H1 (cell line): Measurements from ENCODE around the gene FAM131A. TPM values are rescaled to one million over a fixed set of nuclear protein-coding genes. Genes with fewer than 3 reads are reported as not detected.
A peak's percentile ranks its signal among the peaks of the same experiment; 100 is the strongest.

ENCODE experiments used
- CTCF ChIA-PET: fragments of 300-600 bp; sonication (Branson Sonifier 250); formaldehyde crosslinking; loops from one replicate; lab custom pipeline; 2021; ENCODE audit not compliant: partially characterized antibody; lab: Charles Lee
- POLR2A ChIA-PET: fragments of 300-600 bp; sonication (Branson Sonifier 250); formaldehyde crosslinking; loops from one replicate; lab custom pipeline; 2021; ENCODE audit warnings: inconsistent platforms; ENCODE audit not compliant: partially characterized antibody; lab: Charles Lee
- DNase-seq, 2 experiments: peaks; one replicate each; pipeline versions ENCODE4 v3.0.0 to v3.0.0-alpha.2; 2010 to 2022; ENCODE audit warnings: low spot score in 2 of 2, low read depth in 1 of 2, mixed read lengths in 1 of 2
- FAIRE-seq: peaks from 2 replicates; lab custom pipeline; 2011; peaks lifted over from hg19 to GRCh38; lab: Jason Lieb, UNC
- H2AFZ ChIP-seq: 2 replicates; pipeline ENCODE4 v1.8.1; 2012; ENCODE audit warnings: low read length, inconsistent platforms
- H2AK5ac ChIP-seq: 2 replicates; pipeline ENCODE4 v1.6.1; 2013; ENCODE audit warnings: low read depth, low read length
- H2BK120ac ChIP-seq: replicated peaks from 2 replicates; pipeline ENCODE3; 2013; ENCODE audit warnings: low read depth, low read length, inconsistent platforms
- H2BK12ac ChIP-seq: 2 replicates; pipeline ENCODE4 v1.6.1; 2013; ENCODE audit warnings: low read depth, low read length
- H2BK15ac ChIP-seq: 2 replicates; pipeline ENCODE4 v1.6.1; 2013; ENCODE audit warnings: low read length
- H2BK20ac ChIP-seq: 2 replicates; pipeline ENCODE4 v1.6.1; 2013; ENCODE audit warnings: low read length
- H2BK5ac ChIP-seq: 2 replicates; pipeline ENCODE4 v1.6.1; 2013; ENCODE audit warnings: low read depth, low read length
- H3K14ac ChIP-seq: 2 replicates; pipeline ENCODE4 v1.6.1; 2013; ENCODE audit warnings: inconsistent platforms; ENCODE audit not compliant: insufficient read length
- H3K18ac ChIP-seq: 2 replicates; pipeline ENCODE4 v1.6.1; 2013; ENCODE audit warnings: low read length; ENCODE audit errors: extremely low read depth
- H3K23ac ChIP-seq: 2 replicates; pipeline ENCODE4 v1.6.1; 2013; ENCODE audit warnings: inconsistent platforms; ENCODE audit not compliant: insufficient read length
- H3K23me2 ChIP-seq: 2 replicates; pipeline ENCODE4 v1.6.1; 2013; ENCODE audit warnings: low read depth, low read length
- H3K27ac ChIP-seq: 2 replicates; pipeline ENCODE4 v1.6.1; 2011; ENCODE audit warnings: low read depth, low read length, inconsistent platforms
- H3K27me3 ChIP-seq, 4 experiments: replicated peaks in 1 of 4; 1 replicate in 1 of 4; 2 replicates in 3 of 4; pipeline versions ENCODE4 v1.6.1 to v1.8.1; 2011 to 2013; ENCODE audit warnings: low read length in 3 of 4, mild to moderate bottlenecking in 3 of 4, inconsistent platforms in 2 of 4, mixed read lengths in 2 of 4, moderate library complexity in 1 of 4; ENCODE audit not compliant: control insufficient read depth in 3 of 4, insufficient read depth in 3 of 4; ENCODE audit errors: extremely low read depth in 1 of 4
- H3K36me3 ChIP-seq, 4 experiments: 2 replicates each; pipeline versions ENCODE4 v1.6.1 to v1.8.1; 2011 to 2013; ENCODE audit warnings: mild to moderate bottlenecking in 4 of 4, low read length in 3 of 4, moderate library complexity in 2 of 4, control low read depth in 1 of 4, inconsistent platforms in 1 of 4; ENCODE audit not compliant: insufficient read depth in 4 of 4, control insufficient read depth in 2 of 4
- H3K4ac ChIP-seq: replicated peaks from 2 replicates; pipeline ENCODE3; 2013; ENCODE audit warnings: low read length, low read depth, mixed read lengths, inconsistent platforms; ENCODE audit not compliant: insufficient read length
- H3K4me1 ChIP-seq, 4 experiments: replicated peaks in 1 of 4; 1 replicate in 1 of 4; 2 replicates in 3 of 4; pipeline versions ENCODE4 v1.6.1 to v1.8.1; 2011 to 2013; ENCODE audit warnings: low read length in 3 of 4, inconsistent platforms in 2 of 4, mixed read lengths in 1 of 4; ENCODE audit not compliant: insufficient read depth in 4 of 4, control insufficient read depth in 3 of 4
- H3K4me2 ChIP-seq, 2 experiments: 2 replicates each; pipeline versions ENCODE4 v1.6.1 to v1.8.1; 2011 to 2013; ENCODE audit warnings: low read depth in 2 of 2, low read length in 2 of 2, control low read depth in 1 of 2, inconsistent platforms in 1 of 2, mild to moderate bottlenecking in 1 of 2; ENCODE audit not compliant: insufficient read depth in 1 of 2
- H3K4me3 ChIP-seq, 4 experiments: fragments of 200-600, 300-600 bp in 1 of 4; sonication (generic), shearing (Covaris generic), sonication (Bioruptor Twin) in 1 of 4; 2 replicates each; pipeline versions ENCODE4 v1.5.1 to v1.8.1; 2011 to 2016; ENCODE audit warnings: low read length in 4 of 4, low read depth in 3 of 4, control low read depth in 2 of 4, inconsistent platforms in 2 of 4, mild to moderate bottlenecking in 2 of 4, mixed read lengths in 1 of 4, moderate library complexity in 1 of 4; ENCODE audit not compliant: insufficient read depth in 2 of 4; ENCODE audit errors: extremely low read depth in 1 of 4
- H3K56ac ChIP-seq: replicated peaks from 2 replicates; pipeline ENCODE3; 2013; ENCODE audit warnings: low read depth, mild to moderate bottlenecking, mixed read lengths, low read length, inconsistent platforms; ENCODE audit not compliant: insufficient read length
- H3K79me1 ChIP-seq: 2 replicates; pipeline ENCODE4 v1.6.1; 2013; ENCODE audit warnings: low read depth, low read length, control low read depth
- H3K79me2 ChIP-seq, 2 experiments: 2 replicates each; pipeline versions ENCODE4 v1.6.1 to v1.8.1; 2012 to 2013; ENCODE audit warnings: low read length in 2 of 2, mild to moderate bottlenecking in 2 of 2, inconsistent platforms in 1 of 2; ENCODE audit not compliant: insufficient read depth in 2 of 2, control insufficient read depth in 1 of 2
- H3K9ac ChIP-seq, 4 experiments: replicated peaks in 1 of 4; 1 replicate in 1 of 4; 2 replicates in 3 of 4; pipeline versions ENCODE4 v1.6.1 to v1.8.1; 2011 to 2013; ENCODE audit warnings: low read depth in 3 of 4, low read length in 3 of 4, control low read depth in 2 of 4, mild to moderate bottlenecking in 2 of 4, moderate library complexity in 2 of 4, inconsistent platforms in 1 of 4; ENCODE audit errors: extremely low read depth in 1 of 4
- H3K9me3 ChIP-seq, 2 experiments: 2 replicates each; pipeline versions ENCODE4 v1.6.1 to v1.8.1; 2012 to 2013; ENCODE audit warnings: mild to moderate bottlenecking in 2 of 2, moderate library complexity in 2 of 2, control low read depth in 1 of 2, inconsistent platforms in 1 of 2, low read depth in 1 of 2, low read length in 1 of 2, mixed read lengths in 1 of 2; ENCODE audit not compliant: insufficient read depth in 2 of 2
- H4K20me1 ChIP-seq, 2 experiments: replicated peaks in 1 of 2; 2 replicates each; pipeline versions ENCODE3 to v1.8.1; 2011 to 2013; ENCODE audit warnings: inconsistent platforms in 2 of 2, low read length in 2 of 2, mild to moderate bottlenecking in 1 of 2; ENCODE audit not compliant: insufficient read depth in 2 of 2, control insufficient read depth in 1 of 2
- H4K5ac ChIP-seq: 2 replicates; pipeline ENCODE4 v1.6.1; 2013; ENCODE audit warnings: low read length, low read depth, mixed read lengths, inconsistent platforms; ENCODE audit not compliant: insufficient read length
- H4K8ac ChIP-seq: 2 replicates; pipeline ENCODE4 v1.8.0; 2013; ENCODE audit warnings: mild to moderate bottlenecking, moderate library complexity, low read length, inconsistent platforms; ENCODE audit not compliant: insufficient read depth; ENCODE audit errors: extremely low read depth
- H4K91ac ChIP-seq: replicated peaks from 2 replicates; pipeline ENCODE3; 2013; ENCODE audit warnings: low read length, mixed read lengths, inconsistent platforms; ENCODE audit not compliant: insufficient read length
- CHD1 ChIP-seq: IDR thresholded peaks from 2 replicates; pipeline ENCODE4 v1.6.1; 2012; ENCODE audit warnings: low read depth, low read length, improper control_type of control experiment
- RBBP5 ChIP-seq: IDR thresholded peaks from 2 replicates; pipeline ENCODE4 v1.7.1; 2012; ENCODE audit warnings: low read depth, mild to moderate bottlenecking, inconsistent platforms, low read length, moderate library complexity, borderline replicate concordance
- SUZ12 ChIP-seq: fragments of 200-600 bp; sonication (generic); IDR thresholded peaks from 2 replicates; pipeline ENCODE4 v1.6.1; 2012; ENCODE audit warnings: mild to moderate bottlenecking, inconsistent platforms, low read length, moderate library complexity, mixed read lengths
- YY1 ChIP-seq: IDR thresholded peaks from 2 replicates; pipeline ENCODE4 v1.6.1; 2011; ENCODE audit warnings: low read depth, mild to moderate bottlenecking, low read length
- WGBS, 2 experiments: shearing (Covaris generic) in 1 of 2; methylation state at CpG; one replicate each; pipeline versions ENCODE4 v1.1.6 to v1.1.7; 2013 to 2015; ENCODE audit warnings: low lambda C conversion rate in 2 of 2, mixed read lengths in 2 of 2, inconsistent platforms in 1 of 2, low coverage in 1 of 2, missing lambda C conversion rate in 1 of 2; ENCODE audit not compliant: insufficient replicate concordance in 2 of 2, insufficient coverage in 1 of 2, insufficient read length in 1 of 2; ENCODE audit errors: extremely low coverage in 1 of 2, missing lambda C conversion rate in 1 of 2; 5-methylcytosine and 5-hydroxymethylcytosine counted together
- polyA plus RNA-seq, 7 experiments: library from polyadenylated mRNA; depleted of rRNA in 3 of 7; stranded (reverse) in 5 of 7; unstranded in 2 of 7; fragments of >200 nt in 5 of 7; fragments of 200-250 nt in 2 of 7; gene quantifications; 1 replicate in 5 of 7; 2 replicates in 1 of 7; 4 replicates in 1 of 7; pipeline versions ENCODE4 v1.2.1 to v1.2.3, GENCODE V29; 2011 to 2013; ENCODE audit warnings: missing spikeins in 2 of 7, mixed read lengths in 2 of 7
- total RNA-seq: library from RNA; stranded (reverse); fragmentation: NEBNext Ultra II Directional; extraction: Animal tissue kit (Norgen Biotek cat#: 25700); gene quantifications from 2 replicates; pipeline ENCODE4 v1.2.1, GENCODE V29; 2021

FAM131A gene
- total and polyA plus RNA-seq, 2 of the 8 experiments (the other 6 are each of a cell fraction or from before 2014, with no cell fraction given): 16.0 to 21.9 TPM

DNA sequence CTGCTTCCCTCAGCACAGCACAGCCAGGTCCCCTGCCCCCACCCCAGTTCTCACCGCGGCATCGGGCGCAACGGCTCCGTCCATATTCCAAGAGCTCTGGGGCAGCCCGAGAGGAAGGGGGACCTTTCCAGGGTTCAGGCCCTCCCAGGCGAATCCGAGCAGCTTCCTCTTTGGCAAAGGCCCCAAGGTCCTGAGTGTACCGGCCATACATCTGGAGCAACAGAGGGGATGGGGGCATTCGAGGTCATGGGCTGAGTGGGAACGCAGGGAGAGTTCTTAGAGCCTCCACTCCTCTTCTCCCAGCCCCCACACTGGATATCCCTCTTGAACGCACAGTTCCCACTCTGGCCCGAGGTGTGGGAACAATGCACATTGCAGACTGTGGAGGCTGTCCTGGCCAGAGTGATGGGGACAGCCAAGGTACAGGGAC is 21.5 kb downstream of the FAM131A start:
- no peak for FAIRE-seq
- H2BK5ac ChIP-seq: no peak overlapping the region
- H2BK20ac ChIP-seq: no peak overlapping the region
- peak overlapping the region in 1 of 2 experiments; percentile 94; a peak in 2 of 4 replicates for H3K4me2 ChIP-seq
- no peak overlapping the region for H2AFZ ChIP-seq
- no peak overlapping the region for H3K23ac ChIP-seq
- H3K4ac ChIP-seq: no peak overlapping the region
- peaks cover 0 to 5% of the 10 kb centered on the region in 2 experiments; a peak in 2 of 4 replicates for H3K79me2 ChIP-seq
- DNase-seq: no peak
- CTCF ChIA-PET: interaction anchor here (0.6 to 7.1 kb wide), 12 partner anchors 9 to 453 kb away, joined by 3 to 47 read pairs (median 4); partner anchors contain the start of gene VPS8
- H4K20me1 ChIP-seq: peaks cover 5 to 6% of the 10 kb centered on the region in 2 experiments
- no peak overlapping the region for H4K5ac ChIP-seq
- peaks cover 3 to 19% (median 12%) of the 10 kb centered on the region in 4 experiments for H3K4me1 ChIP-seq
- H2BK120ac ChIP-seq: no peak overlapping the region
- peaks cover 4 to 26% (median 18%) of the 10 kb centered on the region in 4 experiments; a peak in 5 of 8 replicates for H3K36me3 ChIP-seq
- no peak overlapping the region for H4K91ac ChIP-seq
- no peak overlapping the region for H2BK15ac ChIP-seq
- H3K56ac ChIP-seq: no peak overlapping the region
- peaks cover 20% of the 10 kb centered on the region for H3K23me2 ChIP-seq
- TF ChIP-seq SUZ12 (no peak), CHD1 (no peak), RBBP5 (no peak), YY1 (no peak)
- no peaks in the 10 kb centered on the region for H3K9me3 ChIP-seq
- 86% methylated on average over 14 of the region's 14 CpGs; no CpG with 5 or more reads in 1 of the 2 experiments for WGBS, 2 experiments
- H3K27me3 ChIP-seq: peaks cover 0 to 8% (median 3%) of the 10 kb centered on the region in 4 experiments; a peak in 3 of 7 replicates
- H2BK12ac ChIP-seq: no peak overlapping the region
- no peak overlapping the region for H3K14ac ChIP-seq
- H3K79me1 ChIP-seq: no peaks in the 10 kb centered on the region
- H3K18ac ChIP-seq: no peak overlapping the region
- no peak overlapping the region for H4K8ac ChIP-seq
- no peak overlapping the region for H3K27ac ChIP-seq
- H3K9ac ChIP-seq: no peak overlapping the region
- POLR2A ChIA-PET: interaction anchor here (0.9 to 2.5 kb wide), 7 partner anchors 8 to 168 kb away, joined by 3 to 15 read pairs (median 5); no protein-coding TSS in a partner anchor
- no peak overlapping the region for H3K4me3 ChIP-seq
- no peak overlapping the region for H2AK5ac ChIP-seq
